Stimulated activated CD8-positive, alpha-beta memory T cell treated with anti-CD3 and anti-CD28 coated beads, Interleukin-2, amount 100 ng/mL, for 48 hours (primary cell): ENCODE measurements around the gene RXFP3.
"Not testable (repeated sequence)": the region's sequence is repeated elsewhere in the genome, so short reads cannot be mapped to it uniquely, and the experiment has no call there.

Experiments used
- DNase-seq, 2 donors: peaks; one replicate each; pipeline ENCODE4 v3.0.0-alpha.2; 2020; ENCODE audit warnings: low read depth in 2 of 2

RXFP3 gene, protein sequence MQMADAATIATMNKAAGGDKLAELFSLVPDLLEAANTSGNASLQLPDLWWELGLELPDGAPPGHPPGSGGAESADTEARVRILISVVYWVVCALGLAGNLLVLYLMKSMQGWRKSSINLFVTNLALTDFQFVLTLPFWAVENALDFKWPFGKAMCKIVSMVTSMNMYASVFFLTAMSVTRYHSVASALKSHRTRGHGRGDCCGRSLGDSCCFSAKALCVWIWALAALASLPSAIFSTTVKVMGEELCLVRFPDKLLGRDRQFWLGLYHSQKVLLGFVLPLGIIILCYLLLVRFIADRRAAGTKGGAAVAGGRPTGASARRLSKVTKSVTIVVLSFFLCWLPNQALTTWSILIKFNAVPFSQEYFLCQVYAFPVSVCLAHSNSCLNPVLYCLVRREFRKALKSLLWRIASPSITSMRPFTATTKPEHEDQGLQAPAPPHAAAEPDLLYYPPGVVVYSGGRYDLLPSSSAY

GRCh38 chr5:33936381-33937016, at the start of gene RXFP3:
Gene RXFP3 (plus strand): TSS chr5:33936386. CDS start chr5:33936741, 355 bp downstream.
- no peak for DNase-seq

DNA sequence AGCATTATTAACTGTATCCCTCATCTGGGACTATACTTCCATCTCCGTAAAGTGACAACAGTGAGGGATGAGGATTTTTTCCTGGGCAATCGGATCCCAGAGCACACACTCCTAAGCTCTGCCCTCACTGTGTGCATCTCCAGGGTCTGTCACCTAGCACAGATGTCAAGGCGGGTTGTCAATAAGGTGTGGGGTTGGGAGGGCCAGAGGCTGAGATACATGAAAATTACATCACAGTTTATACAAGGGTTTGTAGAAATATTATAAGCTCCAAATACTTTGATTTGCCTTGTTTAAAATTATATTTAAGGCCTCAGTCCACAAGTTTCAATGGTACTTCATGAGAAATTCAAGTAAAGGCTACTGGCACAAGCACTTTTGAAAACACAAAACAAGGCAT, 48.9 kb upstream of the RXFP3 start:
- DNase-seq: no peak

GRCh38 chr5:33888587-33888986, 47.6 kb upstream of the RXFP3 start:
- no peak for DNase-seq

DNA sequence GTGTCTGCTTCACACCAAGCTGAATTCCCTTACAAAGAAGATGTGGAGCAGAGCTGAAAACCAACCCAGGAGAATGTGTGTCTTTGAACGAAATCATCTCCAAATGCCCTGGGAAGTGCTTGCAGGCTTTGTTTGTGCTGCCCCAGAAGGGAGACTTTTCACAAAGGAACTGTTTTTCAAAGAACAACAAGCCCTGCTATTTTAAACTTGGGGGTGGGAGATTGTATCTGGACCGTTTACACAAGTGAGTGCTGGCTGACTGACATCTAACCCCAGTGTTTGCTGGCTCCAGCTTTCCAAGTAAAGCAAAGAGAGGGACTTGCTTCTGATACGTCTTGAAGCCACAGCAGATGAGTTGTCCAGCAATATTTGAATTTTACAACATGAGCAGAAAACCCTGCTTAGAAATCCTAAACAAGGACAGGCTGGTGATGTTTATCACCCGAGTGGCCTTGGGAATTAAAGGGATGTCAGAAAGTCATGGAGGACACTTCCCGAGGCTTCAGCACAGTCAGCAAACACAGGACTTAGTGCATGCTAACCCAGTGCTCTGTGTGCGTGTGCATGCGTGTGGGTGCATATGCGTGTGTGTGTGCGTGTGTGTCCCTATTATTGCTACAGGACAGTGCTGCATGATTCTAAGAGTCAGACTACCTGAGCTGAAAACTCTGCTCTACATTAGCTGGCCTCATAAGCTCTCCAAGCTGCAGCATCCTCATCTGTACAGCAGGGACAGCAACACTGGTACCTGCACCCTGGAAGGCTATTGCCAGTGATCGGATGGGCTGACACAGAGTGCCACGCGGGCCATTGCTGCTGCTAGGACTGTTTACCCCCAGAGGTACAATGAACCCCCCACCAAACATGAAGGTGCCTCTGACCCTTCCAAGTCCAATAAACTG, 45.8 kb upstream of the RXFP3 start:
- no peak for DNase-seq

DNA sequence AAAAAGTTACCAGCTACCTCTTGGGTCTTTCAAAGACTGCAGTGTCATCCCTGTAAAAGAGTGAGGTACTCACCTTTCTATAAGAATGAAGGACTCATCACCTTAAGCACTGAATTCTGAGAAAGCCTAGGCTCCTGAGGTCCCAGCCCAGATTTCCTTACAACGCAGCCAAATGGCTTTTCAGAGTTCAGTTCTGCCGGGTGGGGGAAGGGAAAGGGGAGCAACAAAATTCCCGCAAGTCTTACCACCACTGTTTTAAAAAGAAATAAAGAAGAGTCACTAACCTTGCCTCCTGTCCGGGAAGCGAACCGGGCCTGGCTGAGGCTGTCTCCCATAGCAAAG, 44.8 kb upstream of the RXFP3 start:
- no peak for DNase-seq

GRCh38 chr5:33891788-33892619, 44.2 kb upstream of the RXFP3 start, which contains the start of gene ADAMTS12:
Gene ADAMTS12 (minus strand): TSS chr5:33891990. CDS start chr5:33891856, 134 bp downstream.
- no peak for DNase-seq

DNA sequence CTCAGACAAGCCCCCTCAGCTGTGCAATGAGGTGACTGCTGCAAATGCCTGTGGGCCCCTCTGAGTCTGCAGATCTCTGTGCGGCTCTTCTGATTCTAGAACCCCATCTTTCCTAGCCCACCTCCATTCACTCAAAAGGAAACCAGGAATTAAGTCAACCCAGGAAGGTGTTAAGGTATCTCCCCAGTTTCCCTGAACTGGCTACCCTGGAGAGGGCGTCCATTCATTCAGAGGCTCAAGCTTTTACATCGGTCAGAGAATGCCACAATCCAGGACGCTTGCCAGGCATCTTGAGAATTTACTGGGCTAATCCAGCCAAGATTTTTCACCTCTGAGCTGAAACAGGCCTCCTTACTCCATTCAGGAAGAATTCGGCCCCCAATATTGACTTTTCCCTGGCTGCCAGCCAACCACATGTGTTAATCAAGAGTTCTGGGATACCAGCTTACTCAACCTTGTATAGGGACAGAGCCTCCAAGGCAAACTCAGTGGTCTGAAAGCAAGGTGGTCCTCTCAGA, 43.5 kb upstream of the RXFP3 start:
- no peak for DNase-seq

DNA sequence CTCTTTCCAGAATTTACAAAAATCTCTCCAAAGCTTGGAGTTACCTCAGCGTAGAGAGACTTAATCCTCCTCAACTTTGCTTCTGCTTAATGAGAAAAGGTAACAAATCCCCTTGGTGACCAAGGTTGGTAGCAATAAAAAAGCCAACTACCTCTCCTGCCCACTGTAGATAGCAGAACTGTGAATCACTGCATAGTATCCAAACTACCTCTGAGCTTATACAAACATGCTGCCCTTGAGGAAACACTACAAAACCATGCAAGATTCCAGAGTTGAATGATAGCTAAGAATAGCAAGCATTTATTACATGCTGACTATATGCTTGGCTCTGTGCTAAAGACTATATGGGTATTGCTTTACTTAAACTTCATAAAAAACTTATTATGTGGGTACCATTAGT, 41.6 kb upstream of the RXFP3 start:
- DNase-seq: no peak

- no peak for DNase-seq
These were observed 35.0 kb upstream of the RXFP3 start for GRCh38 chr5:33901156-33901555.

- no peak for DNase-seq
These were observed 33.1 kb upstream of the RXFP3 start for GRCh38 chr5:33903118-33903517.

DNA sequence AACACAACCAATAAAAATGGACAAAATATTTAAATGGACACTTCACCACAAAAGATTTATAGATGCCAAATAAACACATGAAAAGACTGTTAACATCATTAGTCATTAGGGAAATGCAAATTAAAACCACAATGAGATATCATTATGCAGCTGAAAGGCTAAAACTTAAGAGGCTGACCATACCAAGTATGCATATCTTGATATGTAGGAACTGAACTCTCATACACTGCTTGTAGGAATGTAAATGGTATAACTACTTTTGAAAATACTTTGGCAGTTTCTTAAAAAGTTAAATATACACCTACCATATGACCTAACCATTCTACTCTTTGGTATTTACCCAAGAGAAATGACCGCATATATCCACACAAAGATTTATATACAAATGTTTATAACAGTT, 30.8 kb upstream of the RXFP3 start:
- DNase-seq: no peak

DNA sequence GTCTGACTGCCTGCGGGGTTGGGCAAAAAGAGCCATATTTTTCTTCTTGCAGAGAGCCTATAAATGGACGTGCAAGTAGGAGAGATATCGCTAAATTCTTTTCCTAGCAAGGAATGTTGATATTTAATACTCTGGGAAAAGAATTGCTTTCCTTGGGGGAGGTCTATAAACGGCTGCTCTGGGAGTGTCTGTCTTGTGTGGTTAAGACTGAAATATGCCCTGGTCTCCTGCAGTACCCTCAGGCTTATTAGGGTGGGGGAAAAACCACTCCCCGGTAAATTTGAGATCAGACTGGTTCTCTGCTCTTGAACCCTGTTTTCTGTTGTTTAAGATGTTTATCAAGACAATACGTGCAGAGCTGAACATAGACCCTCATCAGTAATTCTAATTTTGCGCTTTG, 29.9 kb upstream of the RXFP3 start:
- DNase-seq: not testable (repeated sequence)

- not testable (repeated sequence) for DNase-seq
These were observed 21.3 kb upstream of the RXFP3 start for GRCh38 chr5:33914844-33915243.

- no peak for DNase-seq
These were observed 15.2 kb upstream of the RXFP3 start for GRCh38 chr5:33921002-33921401.

GRCh38 chr5:33925278-33925677, 10.9 kb upstream of the RXFP3 start:
- no peak for DNase-seq

- DNase-seq: no peak
These were observed 8.5 kb upstream of the RXFP3 start for GRCh38 chr5:33927685-33928084.

DNA sequence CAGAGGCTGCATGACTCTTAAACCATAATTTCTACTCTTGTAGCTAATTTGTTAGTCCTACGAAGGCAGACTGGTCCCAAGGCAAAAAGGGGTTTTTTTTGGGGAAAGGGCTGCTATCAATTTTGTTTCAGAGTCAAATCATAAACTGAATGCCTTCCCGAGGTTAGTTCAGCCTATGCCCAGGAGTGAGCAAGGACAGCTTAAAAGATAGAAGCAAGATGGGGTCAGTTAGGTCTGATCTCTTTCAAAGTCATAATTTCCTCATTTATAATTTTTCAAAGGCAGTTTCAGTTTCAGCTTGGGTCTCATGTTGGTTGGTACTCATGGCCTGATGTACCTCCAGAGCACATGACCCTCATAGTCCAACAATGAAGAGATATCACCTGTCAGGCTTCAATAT, 7.9 kb upstream of the RXFP3 start:
- no peak for DNase-seq

DNA sequence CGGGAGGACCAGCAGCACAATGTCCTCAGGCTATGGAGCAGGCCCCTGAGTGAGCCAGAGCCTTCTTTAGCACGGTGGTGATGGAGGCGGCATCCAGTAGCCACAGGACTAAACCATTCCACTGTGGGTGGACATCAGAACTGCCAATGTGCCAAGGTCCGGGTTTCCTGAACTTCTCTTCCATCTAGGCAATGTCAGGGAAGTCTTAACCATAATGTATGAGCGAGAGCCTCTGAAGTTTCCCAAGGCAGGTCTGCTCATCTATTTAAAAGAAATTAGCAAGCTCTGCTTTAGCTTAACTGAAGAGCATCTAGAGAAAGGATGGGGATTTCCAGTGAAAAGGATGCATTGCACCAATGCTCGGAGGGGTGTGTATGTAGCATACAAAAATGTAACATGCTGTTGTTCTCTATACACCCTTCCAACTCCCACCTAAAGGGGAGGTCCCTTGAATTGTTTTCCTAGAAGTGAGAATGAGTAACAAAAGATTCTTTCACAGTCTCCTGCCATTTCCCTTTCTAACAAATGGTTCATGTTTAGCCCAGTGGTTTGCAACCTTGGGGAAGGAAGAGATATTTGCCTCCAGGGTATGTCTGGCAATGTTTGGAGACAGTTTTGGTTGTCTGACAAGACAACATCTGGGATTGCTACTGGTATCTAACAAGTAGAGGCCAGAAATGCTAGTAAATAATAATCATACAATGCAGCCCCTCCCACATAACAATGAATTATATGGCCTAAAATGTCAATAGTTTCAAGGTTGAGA, 6.1 kb upstream of the RXFP3 start:
- no peak for DNase-seq

DNA sequence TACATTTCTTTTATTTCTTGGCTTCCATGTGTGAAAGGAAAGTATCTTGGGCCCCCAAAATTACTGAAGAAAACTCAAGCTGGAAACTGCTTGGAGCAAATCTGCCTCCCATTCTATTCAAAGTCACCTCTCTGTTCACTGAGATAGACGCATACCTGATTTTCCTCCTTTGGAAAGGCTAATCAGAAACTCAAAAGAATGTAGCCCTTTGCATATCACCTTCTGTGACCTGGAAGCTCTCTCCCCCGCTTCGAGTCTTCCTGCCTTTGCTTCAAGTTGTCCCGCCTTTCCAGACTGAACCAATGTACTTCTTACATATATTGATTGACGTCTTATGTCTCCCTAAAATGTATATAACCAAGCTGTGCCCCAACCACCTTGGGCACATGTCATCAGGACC, 5.0 kb upstream of the RXFP3 start:
- no peak for DNase-seq

GRCh38 chr5:33933723-33934169, 2.4 kb upstream of the RXFP3 start:
- DNase-seq: no peak
